Psoas muscle (tissue), 8 donors: ENCODE data around the gene ATF6. TPM values are rescaled to one million over a fixed set of nuclear protein-coding genes. Genes with fewer than 3 reads are reported as not detected.
A peak's percentile ranks its signal among the peaks of the same experiment; 100 is the strongest.

Experiments used
- ATAC-seq, 4 donors: fragments of 200-7000 bp; cut with Tn5 transposase; one replicate each; pipeline ENCODE4 v1.9.1; 2020; ENCODE audit warnings: moderate library complexity in 3 of 4, mild to moderate bottlenecking in 2 of 4
- DNase-seq, 2 donors: peaks; one replicate each; pipeline ENCODE4 v3.0.0-alpha.2; 2020
- H3K27ac ChIP-seq: fragments of 200-600 bp; one replicate; pipeline ENCODE4 v1.8.0; 2022
- H3K27me3 ChIP-seq, 3 donors: fragments of 200-600 bp in 1 of 3; one replicate each; pipeline versions ENCODE4 v1.6.1 to v1.8.0; 2013 to 2022; ENCODE audit warnings: low read length in 2 of 3, mild to moderate bottlenecking in 2 of 3, moderate library complexity in 1 of 3; ENCODE audit not compliant: insufficient read depth in 3 of 3
- H3K36me3 ChIP-seq, 2 donors: fragments of 200-600 bp in 1 of 2; one replicate each; pipeline versions ENCODE4 v1.6.1 to v1.8.0; 2013 to 2022; ENCODE audit warnings: low read depth in 1 of 2, mild to moderate bottlenecking in 1 of 2, moderate library complexity in 1 of 2; ENCODE audit not compliant: insufficient read depth in 1 of 2
- H3K4me1 ChIP-seq: fragments of 200-600 bp; one replicate; pipeline ENCODE4 v1.8.0; 2022
- H3K4me3 ChIP-seq: fragments of 200-600 bp; one replicate; pipeline ENCODE4 v1.8.0; 2022; ENCODE audit warnings: mild to moderate bottlenecking
- H3K9me3 ChIP-seq: fragments of 200-600 bp; one replicate; pipeline ENCODE4 v1.8.0; 2022
- CTCF ChIP-seq: fragments of 200-600 bp; IDR thresholded peaks from one replicate; pipeline ENCODE4 v1.8.0; 2022; ENCODE audit warnings: antibody characterized with exemption
- WGBS, 3 donors: extraction: QIAGEN DNeasy Blood & Tissue Kit; methylation state at CpG; one replicate each; pipeline versions ENCODE4 v1.1.6 to v1.1.7; 2013; 5-methylcytosine and 5-hydroxymethylcytosine counted together
- intact Hi-C, 2 donors: fragments of 100-400 bp; cut with DNase I; formaldehyde crosslinking; loops; one replicate each; pipeline versions ENCODE4 v1.11.0 to v1.14.2; 2022
- polyA plus RNA-seq, 3 donors: library from polyadenylated mRNA; stranded (reverse); fragments of 200-250 nt; gene quantifications; one replicate each; pipeline ENCODE4 v1.2.3, GENCODE V29; 2013
- total RNA-seq, 4 donors: library from RNA; stranded (reverse); fragmentation: NEBNext Ultra II Directional in 2 of 4; extraction: Animal tissue kit (Norgen Biotek cat#: 25700) in 2 of 4; gene quantifications; one replicate each; pipeline versions ENCODE4 v1.2.1 to v1.2.4, GENCODE V29; 2021 to 2023
- donor health status: healthy with polysubstance abuse.
- donor health status: DM: no; HTN: no; CAD: no; lungs with moderate emphysema.
- donor health status: Bipolar disorder and iron deficiency.
- donor health status: healthy.
- donor health status: DM: yes; HTN: yes; CAD: no.
- donor health status: DM: no; HTN: no; CAD: no.
- donor health status: DM: no; HTN: no; CAD: no.
- donor health status: DM: yes; HTN: yes; CAD: no.

ATF6 gene
- total and polyA plus RNA-seq, 7 donors = 6.4 to 17.1 (median 11.0) TPM

GRCh38 chr1:161872506-161872905 is 106.4 kb downstream of the ATF6 start:
- Histone ChIP-seq H3K4me1 (no peaks in the 10 kb centered on the region), H3K4me3 (no peak overlapping the region), H3K36me3 (peaks cover 0 to 7% of the 10 kb centered on the region in 2 donors), H3K9me3 (no peaks in the 10 kb centered on the region), H3K27ac (no peak overlapping the region), H3K27me3 (no peaks in the 10 kb centered on the region)
- WGBS, 3 donors = 69 to 76% (median 69%) methylated on average over 2 of the region's 2 CpGs
- no peak for TF ChIP-seq CTCF
- no peak for DNase-seq
- no peak for ATAC-seq
- intact Hi-C loops = no loop called here

GRCh38 chr1:161879261-161879660 is 113.1 kb downstream of the ATF6 start:
- H3K27ac ChIP-seq = no peak overlapping the region

GRCh38 chr1:161884475-161884874 is 118.4 kb downstream of the ATF6 start:
- H3K27ac ChIP-seq = no peak overlapping the region
- DNase-seq (no peak), ATAC-seq (no peak)
- H3K4me1 ChIP-seq = peaks cover 32% of the 10 kb centered on the region
- intact Hi-C loops = no loop called here
- WGBS, 3 donors = 37 to 61% (median 45%) methylated on average over 2 of the region's 2 CpGs
- no peak for TF ChIP-seq CTCF
- H3K4me3 ChIP-seq = peak overlapping the region; percentile 23
- peaks cover 0 to 4% of the 10 kb centered on the region in 2 donors for H3K36me3 ChIP-seq
- H3K9me3 ChIP-seq = no peaks in the 10 kb centered on the region
- no peaks in the 10 kb centered on the region for H3K27me3 ChIP-seq

More at GRCh38 chr1:161879261-161879660, 113.1 kb downstream of the ATF6 start:
- TF ChIP-seq CTCF = no peak
- H3K36me3 ChIP-seq = no peaks in the 10 kb centered on the region
- intact Hi-C loops = no loop called here
- peaks cover 10% of the 10 kb centered on the region for H3K4me1 ChIP-seq
- 35 to 59% (median 52%) methylated on average over 1 of the region's 1 CpG for WGBS, 3 donors
- no peak for ATAC-seq
- DNase-seq = no peak
- no peaks in the 10 kb centered on the region for H3K27me3 ChIP-seq
- H3K9me3 ChIP-seq = no peaks in the 10 kb centered on the region
- H3K4me3 ChIP-seq = no peak overlapping the region

- DNase-seq (no peak), ATAC-seq (peak in 3 of 4 donors; percentile 65 to 78 (median 67))
- Histone ChIP-seq H3K27ac (no peak overlapping the region), H3K9me3 (no peaks in the 10 kb centered on the region), H3K4me1 (peaks cover 32% of the 10 kb centered on the region), H3K27me3 (no peaks in the 10 kb centered on the region), H3K36me3 (peaks cover 0 to 4% of the 10 kb centered on the region in 2 donors), H3K4me3 (peak overlapping the region; percentile 23)
- intact Hi-C loops = no loop called here
- no peak for TF ChIP-seq CTCF
- WGBS, 3 donors = 82 to 97% (median 87%) methylated on average over 1 of the region's 1 CpG
These were observed 118.9 kb downstream of the ATF6 start for GRCh38 chr1:161885003-161885402.

- TF ChIP-seq CTCF = no peak
- Histone ChIP-seq H3K27me3 (no peaks in the 10 kb centered on the region), H3K36me3 (peaks cover 0 to 4% of the 10 kb centered on the region in 2 donors), H3K4me3 (no peak overlapping the region), H3K27ac (no peak overlapping the region), H3K9me3 (no peaks in the 10 kb centered on the region), H3K4me1 (peaks cover 32% of the 10 kb centered on the region)
- WGBS, 3 donors = 50 to 68% (median 57%) methylated on average over 1 of the region's 1 CpG
- intact Hi-C loops = no loop called here
- DNase-seq (no peak), ATAC-seq (no peak)
These were observed 119.6 kb downstream of the ATF6 start for GRCh38 chr1:161885759-161886158.
